ENCODE measurements around the gene RAB6A. TPM values are rescaled to one million over a fixed set of nuclear protein-coding genes. Genes with fewer than 3 reads are reported as not detected.
"Not testable (repeated sequence)": the region's sequence is repeated elsewhere in the genome, so short reads cannot be mapped to it uniquely, and the experiment has no call there.

The RAB6A gene
- total and polyA plus RNA-seq, 2 of the 8 experiments (the other 6 are each of a cell fraction or from before 2014, with no cell fraction given), result 24.4 to 88.6 TPM

GRCh38 chr11:73750862-73751261 lies 10.0 kb downstream of the RAB6A start:
- H2BK5ac ChIP-seq (ENCODE audit: low read depth, low read length); H3K18ac ChIP-seq (ENCODE audit: extremely low read depth, low read length); H2BK15ac ChIP-seq (ENCODE audit: low read length); H3K36me3 ChIP-seq (ENCODE audit: control insufficient read depth in 2 of 4, insufficient read depth in 4 of 4, low read length in 3 of 4); H2AFZ ChIP-seq (ENCODE audit: low read length); H3K9ac ChIP-seq (replicated peaks in 1 of 4; ENCODE audit: extremely low read depth in 1 of 4, low read depth in 3 of 4, low read length in 3 of 4); DNase-seq (ENCODE audit: low read depth in 1 of 2, low spot score in 2 of 2); H3K4me1 ChIP-seq (replicated peaks in 1 of 4; ENCODE audit: control insufficient read depth in 3 of 4, insufficient read depth in 4 of 4, low read length in 3 of 4); H3K4me3 ChIP-seq (ENCODE audit: extremely low read depth in 1 of 4, insufficient read depth in 2 of 4, low read depth in 3 of 4, low read length in 4 of 4); H3K27ac ChIP-seq (ENCODE audit: low read depth, low read length); H3K23ac ChIP-seq (ENCODE audit: insufficient read length); CTCF ChIA-PET (ENCODE audit: partially characterized antibody); H3K23me2 ChIP-seq (ENCODE audit: low read depth, low read length); H2AK5ac ChIP-seq (ENCODE audit: low read depth, low read length); H3K4ac ChIP-seq (replicated peaks; ENCODE audit: insufficient read length, low read depth, low read length); H3K9me3 ChIP-seq (ENCODE audit: insufficient read depth in 2 of 2, low read depth in 1 of 2, low read length in 1 of 2); H2BK20ac ChIP-seq (ENCODE audit: low read length); H2BK120ac ChIP-seq (replicated peaks; ENCODE audit: low read depth, low read length); H3K27me3 ChIP-seq (replicated peaks in 1 of 4; ENCODE audit: control insufficient read depth in 3 of 4, extremely low read depth in 1 of 4, insufficient read depth in 3 of 4, low read length in 3 of 4); H3K56ac ChIP-seq (replicated peaks; ENCODE audit: insufficient read length, low read depth, low read length); H3K4me2 ChIP-seq (ENCODE audit: insufficient read depth in 1 of 2, low read depth in 2 of 2, low read length in 2 of 2); H2BK12ac ChIP-seq (ENCODE audit: low read depth, low read length); H4K5ac ChIP-seq (ENCODE audit: insufficient read length, low read depth, low read length); H4K91ac ChIP-seq (replicated peaks; ENCODE audit: insufficient read length, low read length); FAIRE-seq; H3K14ac ChIP-seq (ENCODE audit: insufficient read length); H4K8ac ChIP-seq (ENCODE audit: extremely low read depth, insufficient read depth, low read length): not testable (repeated sequence)
- peaks cover 29 to 93% of the 10 kb centered on the region in 2 experiments for H3K79me2 ChIP-seq (ENCODE audit: control insufficient read depth in 1 of 2, insufficient read depth in 2 of 2, low read length in 2 of 2)
- H3K79me1 ChIP-seq (ENCODE audit: low read depth, low read length), result peaks cover 40% of the 10 kb centered on the region
- peaks cover 5 to 21% of the 10 kb centered on the region in 2 experiments for H4K20me1 ChIP-seq (replicated peaks in 1 of 2; ENCODE audit: control insufficient read depth in 1 of 2, insufficient read depth in 2 of 2, low read length in 2 of 2)
- POLR2A ChIA-PET (ENCODE audit: partially characterized antibody), result interaction anchor here (0.7 to 3.0 kb wide), 3 partner anchors 9 to 29 kb away, joined by 4 to 10 read pairs (median 8); partner anchors contain the start of gene RAB6A
- 94% methylated on average over 4 of the region's 4 CpGs; no CpG with 5 or more reads in 1 of the 2 experiments for WGBS, 2 experiments (ENCODE audit: extremely low coverage in 1 of 2, insufficient coverage in 1 of 2, insufficient read length in 1 of 2, insufficient replicate concordance in 2 of 2, low coverage in 1 of 2, low lambda C conversion rate in 2 of 2, missing lambda C conversion rate in 1 of 2)

Data from H1 (cell line).